IMR-90 (cell line): ENCODE results near the gene STOX2.

Source experiments
- BHLHE40 ChIP-seq: fragments of 150-350 bp; IDR thresholded peaks from 2 replicates; pipeline ENCODE4 v1.6.1; 2016; ENCODE audit warnings: mild to moderate bottlenecking, low read depth, low read length
- CEBPB ChIP-seq: IDR thresholded peaks from 2 replicates; pipeline ENCODE4 v1.6.1; 2012; ENCODE audit warnings: low read depth, low read length, improper control_type of control experiment
- CHD1 ChIP-seq: IDR thresholded peaks from 2 replicates; pipeline ENCODE4 v1.6.1; 2012; ENCODE audit warnings: low read depth, low read length, improper control_type of control experiment
- FOS ChIP-seq: fragments of 150-350 bp; IDR thresholded peaks from 2 replicates; pipeline ENCODE4 v1.6.1; 2016; ENCODE audit warnings: low read depth, low read length
- MAFK ChIP-seq: IDR thresholded peaks from 2 replicates; pipeline ENCODE4 v1.6.1; 2012; ENCODE audit warnings: low read depth, low read length, improper control_type of control experiment
- MAZ ChIP-seq: IDR thresholded peaks from 2 replicates; pipeline ENCODE4 v1.6.1; 2012; ENCODE audit warnings: low read depth, mild to moderate bottlenecking, low read length, improper control_type of control experiment, moderate library complexity, borderline replicate concordance
- MXI1 ChIP-seq: IDR thresholded peaks from 2 replicates; pipeline ENCODE4 v1.6.1; 2012; ENCODE audit warnings: low read depth, mild to moderate bottlenecking, low read length, moderate library complexity, borderline replicate concordance
- NFE2L2 ChIP-seq: fragments of 150-350 bp; IDR thresholded peaks from 2 replicates; pipeline ENCODE4 v1.6.1; 2016; ENCODE audit warnings: low read depth, mild to moderate bottlenecking, low read length
- POLR2A ChIP-seq: IDR thresholded peaks from 2 replicates; pipeline ENCODE4 v1.6.1; 2012; ENCODE audit warnings: mild to moderate bottlenecking, low read depth, low read length
- RAD21 ChIP-seq: IDR thresholded peaks from 2 replicates; pipeline ENCODE4 v1.6.1; 2012; ENCODE audit warnings: low read length, improper control_type of control experiment
- RCOR1 ChIP-seq: IDR thresholded peaks from 2 replicates; pipeline ENCODE4 v1.6.1; 2012; ENCODE audit warnings: mild to moderate bottlenecking, low read length, improper control_type of control experiment; ENCODE audit not compliant: insufficient replicate concordance
- SMC3 ChIP-seq: fragments of 150-350 bp; IDR thresholded peaks from 2 replicates; pipeline ENCODE4 v1.6.1; 2016; ENCODE audit warnings: low read depth, mild to moderate bottlenecking, antibody characterized with exemption, low read length, moderate library complexity
- USF2 ChIP-seq: fragments of 150-350 bp; IDR thresholded peaks from 2 replicates; pipeline ENCODE4 v1.6.1; 2017; ENCODE audit warnings: mild to moderate bottlenecking, antibody characterized with exemption, low read length, low read depth
- TF ChIP-seq, protein P1 (sequence below): conservative IDR thresholded peaks from 2 replicates; pipeline ENCODE4 v1.5.1; 2012; ENCODE audit warnings: mild to moderate bottlenecking, low read depth, low read length, improper control_type of control experiment

DNA sequence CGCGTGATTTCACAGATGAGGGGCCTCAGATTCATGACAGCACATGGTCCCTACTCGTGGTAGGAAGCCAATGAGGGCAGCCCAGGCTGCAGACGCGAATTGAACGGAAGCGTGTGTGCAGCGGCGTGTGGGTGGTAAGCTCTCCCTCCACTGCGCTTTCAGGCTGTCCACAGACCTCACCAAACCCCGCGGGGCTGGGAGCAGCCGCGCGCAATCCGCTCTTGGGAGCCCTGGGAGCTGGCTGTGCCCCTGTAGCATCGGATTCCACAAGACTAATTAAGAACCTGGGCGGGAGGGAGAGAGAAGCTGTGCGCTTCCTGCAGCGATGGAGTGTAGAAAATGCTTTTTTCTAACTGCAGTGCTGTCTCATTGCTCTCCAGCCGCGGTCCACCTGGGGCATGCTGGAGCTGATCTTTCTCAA is 134.9 kb downstream of the STOX2 start:
- TF ChIP-seq MAFK (no peak), POLR2A (no peak), USF2 (no peak), MXI1 (no peak), RAD21 (no peak), MAZ (no peak), RCOR1 (no peak), BHLHE40 (no peak), FOS (no peak), CEBPB (no peak), NFE2L2 (no peak), SMC3 (no peak), CHD1 (no peak)
- TF ChIP-seq, protein P1, sequence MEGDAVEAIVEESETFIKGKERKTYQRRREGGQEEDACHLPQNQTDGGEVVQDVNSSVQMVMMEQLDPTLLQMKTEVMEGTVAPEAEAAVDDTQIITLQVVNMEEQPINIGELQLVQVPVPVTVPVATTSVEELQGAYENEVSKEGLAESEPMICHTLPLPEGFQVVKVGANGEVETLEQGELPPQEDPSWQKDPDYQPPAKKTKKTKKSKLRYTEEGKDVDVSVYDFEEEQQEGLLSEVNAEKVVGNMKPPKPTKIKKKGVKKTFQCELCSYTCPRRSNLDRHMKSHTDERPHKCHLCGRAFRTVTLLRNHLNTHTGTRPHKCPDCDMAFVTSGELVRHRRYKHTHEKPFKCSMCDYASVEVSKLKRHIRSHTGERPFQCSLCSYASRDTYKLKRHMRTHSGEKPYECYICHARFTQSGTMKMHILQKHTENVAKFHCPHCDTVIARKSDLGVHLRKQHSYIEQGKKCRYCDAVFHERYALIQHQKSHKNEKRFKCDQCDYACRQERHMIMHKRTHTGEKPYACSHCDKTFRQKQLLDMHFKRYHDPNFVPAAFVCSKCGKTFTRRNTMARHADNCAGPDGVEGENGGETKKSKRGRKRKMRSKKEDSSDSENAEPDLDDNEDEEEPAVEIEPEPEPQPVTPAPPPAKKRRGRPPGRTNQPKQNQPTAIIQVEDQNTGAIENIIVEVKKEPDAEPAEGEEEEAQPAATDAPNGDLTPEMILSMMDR: no peak
